SK-N-SH (cell line): ENCODE results near the gene DOCK4. TPM values are rescaled to one million over a fixed set of nuclear protein-coding genes. Genes with fewer than 3 reads are reported as not detected.

Experiments
- CTCF ChIA-PET: fragments of 300-600, 350-600 bp; formaldehyde crosslinking; extraction: SDS; loops from one replicate; lab custom pipeline; 2021; lab: Yijun Ruan, JAX
- POLR2A ChIA-PET: fragments of 350-600 bp; sonication (Branson Sonifier 250); formaldehyde crosslinking; extraction: SDS; loops from one replicate; lab custom pipeline; 2020; ENCODE audit warnings: antibody characterized with exemption, inconsistent platforms; lab: Yijun Ruan, JAX
- DNase-seq: peaks from one replicate; pipeline ENCODE4 v3.0.0; 2012
- H2AFZ ChIP-seq: fragments of 200-600 bp; sonication (generic); 2 replicates; pipeline ENCODE4 v1.8.1; 2016; ENCODE audit warnings: antibody characterized with exemption, mild to moderate bottlenecking, low read depth
- H3F3A ChIP-seq: fragments of 200-600 bp; sonication (generic); replicated peaks from 2 replicates; pipeline ENCODE3; 2016; ENCODE audit warnings: antibody characterized with exemption, mild to moderate bottlenecking; ENCODE audit not compliant: insufficient read depth
- H3K27ac ChIP-seq, 2 experiments: fragments of 200-500 bp in 1 of 2; fragments of 200-600 bp in 1 of 2; sonication (Bioruptor generic) in 1 of 2; sonication (generic), shearing (Covaris generic) in 1 of 2; 2 replicates each; pipeline versions ENCODE4 v1.5.1 to v1.6.1; 2014 to 2016; ENCODE audit warnings: low read depth in 2 of 2, inconsistent platforms in 1 of 2, low read length in 1 of 2, mild to moderate bottlenecking in 1 of 2, mixed read lengths in 1 of 2
- H3K27me3 ChIP-seq: fragments of 200-600 bp; sonication (generic), shearing (Covaris generic); 2 replicates; pipeline ENCODE4 v1.6.1; 2016; ENCODE audit warnings: mixed run types; ENCODE audit not compliant: insufficient read depth
- H3K36me3 ChIP-seq, 2 experiments: fragments of 200-500 bp in 1 of 2; fragments of 200-600 bp in 1 of 2; sonication (Bioruptor generic) in 1 of 2; sonication (generic) in 1 of 2; replicated peaks in 1 of 2; 2 replicates each; pipeline versions ENCODE3 to v1.5.1; 2014 to 2016; ENCODE audit warnings: low read length in 1 of 2, mild to moderate bottlenecking in 1 of 2; ENCODE audit not compliant: insufficient read depth in 2 of 2, control insufficient read depth in 1 of 2
- H3K4me1 ChIP-seq, 2 experiments: fragments of 200-500 bp in 1 of 2; fragments of 200-600 bp in 1 of 2; sonication (Bioruptor generic) in 1 of 2; sonication (generic), shearing (Covaris generic) in 1 of 2; 2 replicates each; pipeline versions ENCODE4 v1.5.1 to v1.6.1; 2014 to 2016; ENCODE audit warnings: low read depth in 1 of 2, low read length in 1 of 2, mixed run types in 1 of 2; ENCODE audit not compliant: insufficient read depth in 2 of 2, control insufficient read depth in 1 of 2
- H3K4me2 ChIP-seq: fragments of 200-600 bp; sonication (generic), shearing (Covaris generic); 2 replicates; pipeline ENCODE4 v1.6.1; 2017; ENCODE audit warnings: mixed run types
- H3K4me3 ChIP-seq, 2 experiments: fragments of 200-500 bp in 1 of 2; fragments of 200-600 bp in 1 of 2; sonication (Bioruptor generic) in 1 of 2; sonication (generic), shearing (Covaris generic) in 1 of 2; 2 replicates each; pipeline versions ENCODE4 v1.5.1 to v1.8.1; 2014 to 2016; ENCODE audit warnings: low read depth in 2 of 2, inconsistent platforms in 1 of 2, low read length in 1 of 2, mild to moderate bottlenecking in 1 of 2, mixed read lengths in 1 of 2, moderate library complexity in 1 of 2
- H3K79me2 ChIP-seq: fragments of 200-600 bp; sonication (generic); 2 replicates; pipeline ENCODE4 v1.8.1; 2017; ENCODE audit warnings: mild to moderate bottlenecking; ENCODE audit not compliant: insufficient read depth
- H3K9ac ChIP-seq: fragments of 200-600 bp; sonication (generic); 2 replicates; pipeline ENCODE4 v1.6.1; 2017; ENCODE audit warnings: mixed run types
- H3K9me2 ChIP-seq: fragments of 200-600 bp; sonication (generic); 2 replicates; pipeline ENCODE4 v1.6.1; 2017; ENCODE audit warnings: mixed run types
- H3K9me3 ChIP-seq: fragments of 200-600 bp; sonication (generic); 2 replicates; pipeline ENCODE4 v1.6.1; 2017; ENCODE audit warnings: mixed run types, mild to moderate bottlenecking, moderate library complexity
- H4K20me1 ChIP-seq: fragments of 200-600 bp; sonication (generic); 2 replicates; pipeline ENCODE4 v1.6.1; 2017; ENCODE audit warnings: mild to moderate bottlenecking, mixed run types; ENCODE audit not compliant: insufficient read depth
- ELF1 ChIP-seq: IDR thresholded peaks from 2 replicates; pipeline ENCODE4 v1.4.0; 2012
- EP300 ChIP-seq, 2 experiments: IDR thresholded peaks; 2 replicates each; pipeline versions ENCODE4 v1.4.0 to v1.6.1; 2012; ENCODE audit warnings: borderline replicate concordance in 1 of 2, low read depth in 1 of 2, low read length in 1 of 2
- FOSL2 ChIP-seq: IDR thresholded peaks from 2 replicates; pipeline ENCODE4 v1.4.0; 2012; ENCODE audit warnings: low read depth, mild to moderate bottlenecking, moderate library complexity, borderline replicate concordance
- FOXJ3 ChIP-seq: sonication (generic); formaldehyde crosslinking; IDR thresholded peaks from 2 replicates; pipeline ENCODE4 v1.5.1; 2020; ENCODE audit warnings: mild to moderate bottlenecking, missing genetic modification reagents
- FOXM1 ChIP-seq: IDR thresholded peaks from 2 replicates; pipeline ENCODE4 v1.4.0; 2012; ENCODE audit warnings: low read depth, mild to moderate bottlenecking
- IRF3 ChIP-seq: fragments of 150-350 bp; IDR thresholded peaks from 2 replicates; pipeline ENCODE4 v1.6.1; 2016; ENCODE audit warnings: mild to moderate bottlenecking, low read depth, low read length
- JUND ChIP-seq: IDR thresholded peaks from 2 replicates; pipeline ENCODE4 v1.4.0; 2012
- MAX ChIP-seq: IDR thresholded peaks from 2 replicates; pipeline ENCODE4 v1.4.0; 2012; ENCODE audit warnings: low read depth
- NRF1 ChIP-seq: IDR thresholded peaks from 2 replicates; pipeline ENCODE4 v1.6.1; 2012; ENCODE audit warnings: low read depth, mild to moderate bottlenecking, low read length
- PBX3 ChIP-seq: IDR thresholded peaks from 2 replicates; pipeline ENCODE4; 2012
- RAD21 ChIP-seq: IDR thresholded peaks from 2 replicates; pipeline ENCODE4 v1.6.1; 2012; ENCODE audit warnings: mild to moderate bottlenecking, low read length
- TAF1 ChIP-seq: IDR thresholded peaks from 2 replicates; pipeline ENCODE4 v1.6.1; 2012; ENCODE audit warnings: low read depth, mild to moderate bottlenecking, low read length, moderate library complexity, borderline replicate concordance
- TCF12 ChIP-seq: IDR thresholded peaks from 2 replicates; pipeline ENCODE4 v1.4.0; 2012
- TEAD4 ChIP-seq: IDR thresholded peaks from 2 replicates; pipeline ENCODE4 v1.4.0; 2012; ENCODE audit warnings: mild to moderate bottlenecking, borderline replicate concordance; ENCODE audit not compliant: insufficient read depth
- USF1 ChIP-seq: IDR thresholded peaks from 2 replicates; pipeline ENCODE4 v1.4.0; 2012; ENCODE audit warnings: low read depth, borderline replicate concordance
- USF2 ChIP-seq: fragments of 150-350 bp; IDR thresholded peaks from 2 replicates; pipeline ENCODE4 v1.6.1; 2017; ENCODE audit warnings: antibody characterized with exemption, low read length, low read depth, borderline replicate concordance
- YY1 ChIP-seq: IDR thresholded peaks from 2 replicates; pipeline ENCODE4 v1.4.0; 2012; ENCODE audit warnings: low read depth, mild to moderate bottlenecking
- ZBTB33 ChIP-seq: IDR thresholded peaks from 2 replicates; pipeline ENCODE4 v1.4.0; 2012; ENCODE audit warnings: low read depth, borderline replicate concordance
- WGBS: methylation state at CpG from one replicate; pipeline ENCODE4 v1.1.6; 2017; ENCODE audit warnings: low lambda C conversion rate; 5-methylcytosine and 5-hydroxymethylcytosine counted together
- polyA plus RNA-seq, 3 experiments: library from polyadenylated mRNA; depleted of rRNA; stranded (reverse); fragments of >200 nt; gene quantifications; 2 replicates each; pipeline ENCODE4 v1.2.3, GENCODE V29; 2012

DOCK4 gene
- polyA plus RNA-seq, 1 of the 3 experiments (the other 2 are of a cell fraction), result 8.5 TPM

GRCh38 chr7:111895049-111895448 is 311.1 kb downstream of the DOCK4 start (continued):
- TF ChIP-seq MAX (no peak), TEAD4 (no peak), FOSL2 (no peak), FOXM1 (no peak), USF2 (no peak), JUND (no peak), EP300 (IDR thresholded peaks at IDR 0.05; ENCODE audit: borderline replicate concordance in 1 of 2, low read depth in 1 of 2, low read length in 1 of 2) (no peak)

GRCh38 chr7:111894518-111894917 is 311.7 kb downstream of the DOCK4 start:
- Histone ChIP-seq H3K4me2 (no peak overlapping the region), H3K9me2 (no peaks in the 10 kb centered on the region), H3K4me3 (no peak overlapping the region), H3K36me3 (peaks cover 0 to 20% of the 10 kb centered on the region in 2 experiments), H3K9me3 (no peaks in the 10 kb centered on the region), H3K4me1 (no peaks in the 10 kb centered on the region), H3K27me3 (no peaks in the 10 kb centered on the region), H3K79me2 (no peaks in the 10 kb centered on the region), H3K27ac (no peak overlapping the region), H3F3A (no peaks in the 10 kb centered on the region), H3K9ac (no peak overlapping the region), H4K20me1 (no peaks in the 10 kb centered on the region), H2AFZ (no peak overlapping the region)
- no peak for DNase-seq
- no peak for TF ChIP-seq FOXM1
- TF ChIP-seq FOSL2, result no peak
- no peak for TF ChIP-seq USF2
- no peak for TF ChIP-seq ELF1
- TF ChIP-seq RAD21, result no peak
- no peak for TF ChIP-seq NRF1
- no peak for TF ChIP-seq PBX3
- TF ChIP-seq ZBTB33, result no peak
- TF ChIP-seq EP300 (IDR thresholded peaks at IDR 0.05; ENCODE audit: borderline replicate concordance in 1 of 2, low read depth in 1 of 2, low read length in 1 of 2), result no peak
- TF ChIP-seq YY1, result no peak
- no peak for TF ChIP-seq MAX
- TF ChIP-seq TAF1, result no peak
- TF ChIP-seq IRF3, result no peak
- no peak for TF ChIP-seq FOXJ3
- TF ChIP-seq TEAD4, result no peak
- no peak for TF ChIP-seq TCF12
- no peak for TF ChIP-seq USF1
- POLR2A ChIA-PET, result no interaction called here
- WGBS, result 97% methylated on average over 1 of the region's 1 CpG
- CTCF ChIA-PET, result interaction anchor here (1.5 to 2.6 kb wide), 3 partner anchors 9 to 131 kb away, joined by 5 to 11 read pairs (median 6); no protein-coding TSS in a partner anchor
